WTC11 (cell line): Measurements from ENCODE around the gene SLIT3. TPM values are rescaled to one million over a fixed set of nuclear protein-coding genes. Genes with fewer than 3 reads are reported as not detected.

Experiments used
- ATAC-seq: fragments of 200-7000 bp; cut with Tn5 transposase; 2 replicates; pipeline ENCODE4 v1.10.0; 2021; ENCODE audit warnings: mild to moderate bottlenecking, moderate library complexity
- CTCF ChIA-PET: fragments of 300-600 bp; sonication (Branson Sonifier 250); formaldehyde crosslinking; loops from one replicate; lab custom pipeline; 2021; ENCODE audit warnings: antibody characterized with exemption; lab: Charles Lee
- POLR2A ChIA-PET: fragments of 350-600 bp; sonication (Branson Sonifier 250); formaldehyde crosslinking; loops from one replicate; lab custom pipeline; 2021; ENCODE audit warnings: antibody characterized with exemption; lab: Charles Lee
- DNase-seq: peaks from one replicate; pipeline ENCODE4 v3.0.0; 2021; ENCODE audit warnings: low spot score
- H3K27ac Mint-ChIP-seq: 2 replicates; pipeline ENCODE4 v1.8.0; 2021; ENCODE audit warnings: mixed read lengths
- H3K27me3 Mint-ChIP-seq: 2 replicates; pipeline ENCODE4 v1.8.0; 2021; ENCODE audit warnings: low read depth, mild to moderate bottlenecking, moderate library complexity, mixed read lengths
- H3K36me3 Mint-ChIP-seq: 2 replicates; pipeline ENCODE4 v1.8.0; 2021; ENCODE audit warnings: mixed read lengths
- H3K4me1 Mint-ChIP-seq: 2 replicates; pipeline ENCODE4 v1.8.0; 2022; ENCODE audit warnings: mixed read lengths
- H3K4me3 Mint-ChIP-seq: 2 replicates; pipeline ENCODE4 v1.8.0; 2021; ENCODE audit warnings: mild to moderate bottlenecking, moderate library complexity, mixed read lengths
- H3K9me3 Mint-ChIP-seq: 2 replicates; pipeline ENCODE4 v1.8.0; 2021; ENCODE audit warnings: mixed read lengths
- ATF3 ChIP-seq: sonication (generic); formaldehyde crosslinking; conservative IDR thresholded peaks from 2 replicates; pipeline ENCODE4 v1.8.1; 2022; ENCODE audit warnings: mild to moderate bottlenecking, missing genetic modification reagents
- CBFB ChIP-seq: sonication (generic); formaldehyde crosslinking; IDR thresholded peaks from 2 replicates; pipeline ENCODE4 v1.8.1; 2022; ENCODE audit warnings: mild to moderate bottlenecking, low read depth, missing genetic modification reagents
- CREM ChIP-seq: sonication (generic); formaldehyde crosslinking; IDR thresholded peaks from 2 replicates; pipeline ENCODE4 v1.8.1; 2022; ENCODE audit warnings: mild to moderate bottlenecking, missing genetic modification reagents, moderate library complexity
- EMX1 ChIP-seq: fragments of 250-450 bp; sonication (Bioruptor Pico); IDR thresholded peaks from 2 replicates; pipeline ENCODE4 v1.8.0; 2021; ENCODE audit warnings: mild to moderate bottlenecking
- ETV6 ChIP-seq: sonication (generic); formaldehyde crosslinking; IDR thresholded peaks from 2 replicates; pipeline ENCODE4 v1.8.1; 2022; ENCODE audit warnings: mild to moderate bottlenecking, missing genetic modification reagents
- FOXJ3 ChIP-seq: sonication (generic); formaldehyde crosslinking; IDR thresholded peaks from 2 replicates; pipeline ENCODE4 v1.9.0; 2021; ENCODE audit warnings: missing genetic modification reagents, mild to moderate bottlenecking, borderline replicate concordance
- FOXK1 ChIP-seq: sonication (generic); formaldehyde crosslinking; IDR thresholded peaks from 2 replicates; pipeline ENCODE4 v1.8.0; 2022; ENCODE audit warnings: mild to moderate bottlenecking, moderate library complexity, missing genetic modification reagents
- GTF2I ChIP-seq: fragments of 250-450 bp; sonication (Bioruptor Pico); conservative IDR thresholded peaks from 2 replicates; pipeline ENCODE4 v1.4.0; 2021; ENCODE audit warnings: mild to moderate bottlenecking
- IRF1 ChIP-seq: sonication (generic); formaldehyde crosslinking; IDR thresholded peaks from 2 replicates; pipeline ENCODE4 v1.8.0; 2023; ENCODE audit warnings: missing genetic modification reagents
- KAT7 ChIP-seq: sonication (generic); formaldehyde crosslinking; IDR thresholded peaks from 2 replicates; pipeline ENCODE4 v1.8.1; 2023; ENCODE audit warnings: missing genetic modification reagents, mild to moderate bottlenecking, borderline replicate concordance
- MAX ChIP-seq: sonication (generic); formaldehyde crosslinking; IDR thresholded peaks from 2 replicates; pipeline ENCODE4 v1.8.0; 2022; ENCODE audit warnings: mild to moderate bottlenecking, missing genetic modification reagents
- MYBL2 ChIP-seq: sonication (generic); formaldehyde crosslinking; IDR thresholded peaks from 2 replicates; pipeline ENCODE4 v1.8.1; 2023; ENCODE audit warnings: mild to moderate bottlenecking, moderate library complexity, missing genetic modification reagents
- NFATC4 ChIP-seq: fragments of 250-450 bp; sonication (Bioruptor Pico); IDR thresholded peaks from 2 replicates; pipeline ENCODE4 v1.9.0; 2021; ENCODE audit warnings: mild to moderate bottlenecking
- NR3C1 ChIP-seq: sonication (generic); formaldehyde crosslinking; conservative IDR thresholded peaks from 2 replicates; pipeline ENCODE4 v1.8.1; 2023; ENCODE audit warnings: low read depth, mild to moderate bottlenecking, missing genetic modification reagents
- OVOL2 ChIP-seq: fragments of 250-450 bp; sonication (Bioruptor Pico); IDR thresholded peaks from 2 replicates; pipeline ENCODE4 v1.9.0; 2021; ENCODE audit warnings: mild to moderate bottlenecking, borderline replicate concordance
- PRDM15 ChIP-seq: sonication (generic); formaldehyde crosslinking; IDR thresholded peaks from 2 replicates; pipeline ENCODE4 v1.8.0; 2022; ENCODE audit warnings: missing genetic modification reagents
- PRRX2 ChIP-seq: fragments of 250-450 bp; sonication (Bioruptor Pico); IDR thresholded peaks from 2 replicates; pipeline ENCODE4 v1.8.0; 2021; ENCODE audit warnings: mild to moderate bottlenecking
- RORB ChIP-seq: fragments of 250-450 bp; sonication (Bioruptor Pico); IDR thresholded peaks from 2 replicates; pipeline ENCODE4 v1.9.0; 2021; ENCODE audit warnings: mild to moderate bottlenecking
- TEAD4 ChIP-seq: sonication (generic); formaldehyde crosslinking; IDR thresholded peaks from 2 replicates; pipeline ENCODE4 v1.8.0; 2022; ENCODE audit warnings: mild to moderate bottlenecking, missing genetic modification reagents
- ZBTB21 ChIP-seq: sonication (generic); formaldehyde crosslinking; IDR thresholded peaks from 2 replicates; pipeline ENCODE4 v1.8.1; 2023; ENCODE audit warnings: mild to moderate bottlenecking, missing genetic modification reagents, borderline replicate concordance
- ZMAT4 ChIP-seq: fragments of 250-450 bp; sonication (Bioruptor Pico); IDR thresholded peaks from 2 replicates; pipeline ENCODE4 v1.9.0; 2021; ENCODE audit warnings: mild to moderate bottlenecking
- ZNF121 ChIP-seq: sonication (generic); formaldehyde crosslinking; IDR thresholded peaks from 2 replicates; pipeline ENCODE4 v1.8.0; 2023; ENCODE audit warnings: missing genetic modification reagents
- ZNF138 ChIP-seq: sonication (generic); formaldehyde crosslinking; conservative IDR thresholded peaks from 2 replicates; pipeline ENCODE4 v1.8.1; 2022; ENCODE audit warnings: mild to moderate bottlenecking, moderate library complexity, missing genetic modification reagents
- ZNF423 ChIP-seq: fragments of 250-450 bp; sonication (Bioruptor Pico); IDR thresholded peaks from 2 replicates; pipeline ENCODE4 v2.1.2; 2022; ENCODE audit warnings: mild to moderate bottlenecking, moderate library complexity
- total RNA-seq: library from RNA; stranded (reverse); gene quantifications from 3 replicates; pipeline ENCODE4 v1.2.3, GENCODE V29; 2021

Gene SLIT3
- total RNA-seq, 1 experiment from 2014 or later = 1.9 TPM

- H3K4me1 Mint-ChIP-seq = peaks cover 36% of the 10 kb centered on the region
- peaks cover 9% of the 10 kb centered on the region for H3K27me3 Mint-ChIP-seq
- DNase-seq (no peak), ATAC-seq (peak; percentile 61)
- no peak overlapping the region for H3K27ac Mint-ChIP-seq
- ChIA-PET POLR2A (no interaction called here), CTCF (interaction anchor here (0.9 to 2.4 kb wide), 4 partner anchors 7 to 86 kb away, joined by 4 to 9 read pairs (median 6); no protein-coding TSS in a partner anchor)
- TF ChIP-seq PRRX2 (CRISPR knock-in tag) (no peak), ZNF423 (CRISPR knock-in tag) (peak; percentile 14; the same call in 1 of the 2 replicates), ZNF121 (CRISPR knock-in tag) (no peak)
- H3K4me3 Mint-ChIP-seq = no peak overlapping the region; the same call in 1 of the 2 replicates
- H3K36me3 Mint-ChIP-seq = no peaks in the 10 kb centered on the region
- H3K9me3 Mint-ChIP-seq = no peaks in the 10 kb centered on the region
Measured at GRCh38 chr5:169002953-169003555, 297.9 kb downstream of the SLIT3 start.

- POLR2A ChIA-PET = interaction anchor here (0.6 kb wide), 1 partner anchor 12 kb away, joined by 3 read pairs; no protein-coding TSS in a partner anchor
- H3K36me3 Mint-ChIP-seq = no peaks in the 10 kb centered on the region
Measured at GRCh38 chr5:169001394-169001793, 299.5 kb downstream of the SLIT3 start.

GRCh38 chr5:168995024-168995423 is 305.9 kb downstream of the SLIT3 start:
- no peak overlapping the region for H3K4me3 Mint-ChIP-seq
- no peaks in the 10 kb centered on the region for H3K9me3 Mint-ChIP-seq
- POLR2A ChIA-PET = no interaction called here
- DNase-seq (no peak), ATAC-seq (no peak)
- TF ChIP-seq KAT7 (no peak), ETV6 (CRISPR knock-in tag) (no peak), IRF1 (no peak), FOXK1 (no peak), PRDM15 (CRISPR knock-in tag) (no peak), NR3C1 (CRISPR knock-in tag) (no peak), ZMAT4 (CRISPR knock-in tag) (no peak), EMX1 (CRISPR knock-in tag) (no peak), NFATC4 (CRISPR knock-in tag) (no peak), ATF3 (no peak), MAX (no peak)
- 0 out of 2 replicates have a peak, but pooled peaks cover 2% of the 10 kb centered on the region for H3K27me3 Mint-ChIP-seq
- H3K4me1 Mint-ChIP-seq = peaks cover 25% of the 10 kb centered on the region
- H3K27ac Mint-ChIP-seq = no peak overlapping the region
- CTCF ChIA-PET = interaction anchor here (1.5 kb wide), 1 partner anchor 9 kb away, joined by 5 read pairs; no protein-coding TSS in a partner anchor
- no peaks in the 10 kb centered on the region for H3K36me3 Mint-ChIP-seq

More at GRCh38 chr5:169001394-169001793, 299.5 kb downstream of the SLIT3 start:
- no peak for DNase-seq
- Mint-ChIP-seq H3K4me3 (no peak overlapping the region), H3K27ac (no peak overlapping the region), H3K27me3 (peaks cover 11% of the 10 kb centered on the region)
- CTCF ChIA-PET = interaction anchor here (1.5 kb wide), 1 partner anchor 14 kb away, joined by 4 read pairs; no protein-coding TSS in a partner anchor
- TF ChIP-seq OVOL2 (CRISPR knock-in tag) (no peak), GTF2I (no peak), CREM (CRISPR knock-in tag) (no peak), ZBTB21 (CRISPR knock-in tag) (no peak), ZNF138 (CRISPR knock-in tag) (no peak), RORB (CRISPR knock-in tag) (no peak), TEAD4 (CRISPR knock-in tag) (no peak), ATF3 (no peak), CBFB (no peak), FOXJ3 (CRISPR knock-in tag) (no peak), MYBL2 (CRISPR knock-in tag) (no peak)
- TF ChIP-seq, all 79 proteins: peak for 0
- Mint-ChIP-seq H3K9me3 (no peaks in the 10 kb centered on the region), H3K4me1 (peaks cover 32% of the 10 kb centered on the region)
- no peak for ATAC-seq
